ENCODE measurements around the gene KCNIP1. TPM values are rescaled to one million over a fixed set of nuclear protein-coding genes. Genes with fewer than 3 reads are reported as not detected.

KCNIP1 gene
- total RNA-seq, 4 donors from 2014 or later = 1.2 to 2.7 TPM; not detected in 2

DNA sequence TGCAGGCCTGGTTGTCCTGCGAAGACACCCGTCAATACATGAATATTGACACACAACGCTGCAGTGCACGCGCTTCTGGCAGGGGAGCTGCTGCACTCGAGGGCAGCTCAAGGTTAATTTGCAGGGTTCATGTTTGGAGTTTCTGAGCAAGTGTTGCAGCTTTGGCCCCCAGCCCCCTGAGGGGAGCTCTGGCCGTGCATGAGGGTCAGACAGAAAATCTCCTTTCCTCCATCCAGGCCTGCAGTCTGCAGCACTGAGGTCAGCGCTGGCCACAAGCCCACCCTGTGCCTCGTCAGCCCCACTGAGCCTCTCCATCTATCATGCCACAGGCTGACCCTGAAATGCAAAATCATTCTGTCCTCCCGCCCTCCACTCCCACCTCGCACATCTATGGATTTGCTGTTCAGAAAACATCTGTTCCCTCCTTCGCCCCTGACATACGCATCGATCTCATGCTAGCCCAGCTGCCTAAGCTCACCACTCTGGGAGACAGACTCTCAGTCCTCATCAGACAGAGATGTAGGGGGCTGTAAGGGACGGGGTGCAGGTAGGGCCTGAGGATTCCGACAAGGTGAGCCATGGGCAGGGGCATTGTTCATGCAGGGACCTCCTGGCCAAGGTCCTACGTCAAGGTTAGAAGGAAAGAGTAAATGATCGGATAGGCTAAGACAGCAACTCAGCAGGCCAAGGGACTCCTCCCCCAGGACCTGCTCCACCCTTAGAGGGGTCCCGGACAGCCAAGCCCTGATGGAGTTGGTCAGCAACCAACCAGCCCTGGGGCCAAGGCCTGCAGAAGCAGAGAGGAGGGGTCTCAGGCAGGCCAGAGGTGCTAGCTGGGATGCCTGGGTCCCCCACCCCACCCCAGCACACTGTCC lies 125.1 kb downstream of the KCNIP1 start:
- peaks cover 0 to 14% (median 10%) of the 10 kb centered on the region in 4 donors for H3K4me1 ChIP-seq
- no peak for DNase-seq
- intact Hi-C loops (cut with DNase I; ENCODE audit: low total_unique reads) = no loop called here
- TF ChIP-seq POLR2A (IDR thresholded peaks at IDR 0.05) (no peak), EP300 (IDR thresholded peaks at IDR 0.05; ENCODE audit: low read depth) (no peak), POLR2AphosphoS5 (IDR thresholded peaks at IDR 0.05) (no peak), CTCF (IDR thresholded peaks at IDR 0.05) (no peak)
- H3K4me3 ChIP-seq = no peak overlapping the region
- in situ Hi-C loops (cut with MboI; ENCODE audit: low pct_ligation_motif_present in 1 of 4, low pct_unique_long_range_greater_than_20kb in 1 of 4, low sequenced_read_pairs in 3 of 4) = loop anchor here in 3 of 4 donors (10.0 kb wide), 2 partner anchors 174 to 194 kb away; no protein-coding TSS in a partner anchor
- H3K36me3 ChIP-seq = no peaks in the 10 kb centered on the region
- no peak overlapping the region for H3K27ac ChIP-seq
- no peaks in the 10 kb centered on the region for H3K27me3 ChIP-seq
- H3K9me3 ChIP-seq = no peaks in the 10 kb centered on the region
- WGBS, 2 donors (ENCODE audit: low coverage in 1 of 2) = 85% methylated on average over 19 of the region's 19 CpGs; no CpG with 5 or more reads in 1 of the 2 donors

GRCh38 chr5:170629566-170630175 lies 125.9 kb downstream of the KCNIP1 start:
- H3K27ac ChIP-seq = no peak overlapping the region
- H3K36me3 ChIP-seq = no peaks in the 10 kb centered on the region
- no peak for DNase-seq
- peaks cover 0 to 19% (median 12%) of the 10 kb centered on the region in 4 donors for H3K4me1 ChIP-seq
- no peak overlapping the region for H3K4me3 ChIP-seq
- 77% methylated on average over 7 of the region's 7 CpGs; no CpG with 5 or more reads in 1 of the 2 donors for WGBS, 2 donors (ENCODE audit: low coverage in 1 of 2)
- in situ Hi-C loops (cut with MboI; ENCODE audit: low pct_ligation_motif_present in 1 of 4, low pct_unique_long_range_greater_than_20kb in 1 of 4, low sequenced_read_pairs in 3 of 4) = loop anchor here in 3 of 4 donors (10.0 kb wide), 2 partner anchors 175 to 195 kb away; no protein-coding TSS in a partner anchor
- no peaks in the 10 kb centered on the region for H3K9me3 ChIP-seq
- intact Hi-C loops (cut with DNase I; ENCODE audit: low total_unique reads) = no loop called here
- no peak for TF ChIP-seq CTCF (IDR thresholded peaks at IDR 0.05)
- no peak for TF ChIP-seq POLR2A (IDR thresholded peaks at IDR 0.05)
- TF ChIP-seq EP300 (IDR thresholded peaks at IDR 0.05; ENCODE audit: low read depth) = no peak
- TF ChIP-seq POLR2AphosphoS5 (IDR thresholded peaks at IDR 0.05) = no peak
- H3K27me3 ChIP-seq = no peaks in the 10 kb centered on the region

- Histone ChIP-seq H3K9me3 (no peaks in the 10 kb centered on the region), H3K27ac (no peak overlapping the region), H3K27me3 (no peaks in the 10 kb centered on the region), H3K4me3 (no peak overlapping the region), H3K4me1 (peaks cover 0 to 19% (median 12%) of the 10 kb centered on the region in 4 donors), H3K36me3 (no peaks in the 10 kb centered on the region)
- 82% methylated on average over 8 of the region's 8 CpGs; no CpG with 5 or more reads in 1 of the 2 donors for WGBS, 2 donors (ENCODE audit: low coverage in 1 of 2)
- no peak for TF ChIP-seq CTCF (IDR thresholded peaks at IDR 0.05)
- no peak for TF ChIP-seq EP300 (IDR thresholded peaks at IDR 0.05; ENCODE audit: low read depth)
- no peak for TF ChIP-seq POLR2A (IDR thresholded peaks at IDR 0.05)
- TF ChIP-seq POLR2AphosphoS5 (IDR thresholded peaks at IDR 0.05) = no peak
- in situ Hi-C loops (cut with MboI; ENCODE audit: low pct_ligation_motif_present in 1 of 4, low pct_unique_long_range_greater_than_20kb in 1 of 4, low sequenced_read_pairs in 3 of 4) = no loop called here
- no peak for DNase-seq
- intact Hi-C loops (cut with DNase I; ENCODE audit: low total_unique reads) = no loop called here
These were observed 126.4 kb downstream of the KCNIP1 start for GRCh38 chr5:170630226-170630625.

DNA sequence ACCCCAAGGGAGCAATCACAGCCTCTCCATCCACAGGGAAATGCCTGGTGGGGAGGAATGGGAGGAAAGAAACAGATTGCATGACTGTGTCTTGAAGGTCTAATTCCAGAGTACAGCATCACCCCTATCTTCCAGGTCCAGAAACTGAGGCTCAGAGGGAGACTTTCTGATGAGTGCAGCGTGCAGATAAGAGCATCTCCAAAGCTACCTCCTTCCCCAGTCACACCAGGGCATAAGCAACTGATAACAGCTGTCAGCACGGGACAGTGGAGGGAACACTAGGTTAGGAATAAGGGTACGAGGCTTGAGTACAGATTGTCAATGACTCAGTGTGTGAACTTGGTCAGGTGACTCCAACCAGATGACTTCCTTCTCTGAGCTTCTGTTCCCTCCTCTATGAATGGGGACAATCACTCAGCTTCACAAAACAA lies 126.9 kb downstream of the KCNIP1 start:
- no peaks in the 10 kb centered on the region for H3K27me3 ChIP-seq
- DNase-seq = no peak
- 39% methylated on average over 3 of the region's 3 CpGs; no CpG with 5 or more reads in 1 of the 2 donors for WGBS, 2 donors (ENCODE audit: low coverage in 1 of 2)
- intact Hi-C loops (cut with DNase I; ENCODE audit: low total_unique reads) (no loop called here), in situ Hi-C loops (cut with MboI; ENCODE audit: low pct_ligation_motif_present in 1 of 4, low pct_unique_long_range_greater_than_20kb in 1 of 4, low sequenced_read_pairs in 3 of 4) (no loop called here)
- no peaks in the 10 kb centered on the region for H3K36me3 ChIP-seq
- no peak overlapping the region for H3K27ac ChIP-seq
- TF ChIP-seq EP300 (IDR thresholded peaks at IDR 0.05; ENCODE audit: low read depth) = no peak
- no peak for TF ChIP-seq CTCF (IDR thresholded peaks at IDR 0.05)
- no peak for TF ChIP-seq POLR2AphosphoS5 (IDR thresholded peaks at IDR 0.05)
- TF ChIP-seq POLR2A (IDR thresholded peaks at IDR 0.05) = no peak
- H3K9me3 ChIP-seq = no peaks in the 10 kb centered on the region
- H3K4me1 ChIP-seq = peaks cover 0 to 19% (median 12%) of the 10 kb centered on the region in 4 donors
- H3K4me3 ChIP-seq = no peak overlapping the region

Measured in transverse colon (tissue), 4 donors.